NB4 (cell line): Measurements from ENCODE around the gene HECW1.

Source experiments
- POLR2A ChIP-seq: IDR thresholded peaks from 2 replicates; pipeline ENCODE4 v1.6.1; 2011; ENCODE audit warnings: mild to moderate bottlenecking; ENCODE audit not compliant: insufficient read length; ENCODE audit errors: extremely low read depth
- TF ChIP-seq, protein P1 (sequence below): IDR thresholded peaks from one replicate; pipeline ENCODE4 v1.5.1; 2012; ENCODE audit warnings: low read depth, low read length
- TF ChIP-seq, protein P2 (sequence below): IDR thresholded peaks from 2 replicates; pipeline ENCODE4 v1.6.1; 2011; ENCODE audit warnings: low read depth, low read length

DNA sequence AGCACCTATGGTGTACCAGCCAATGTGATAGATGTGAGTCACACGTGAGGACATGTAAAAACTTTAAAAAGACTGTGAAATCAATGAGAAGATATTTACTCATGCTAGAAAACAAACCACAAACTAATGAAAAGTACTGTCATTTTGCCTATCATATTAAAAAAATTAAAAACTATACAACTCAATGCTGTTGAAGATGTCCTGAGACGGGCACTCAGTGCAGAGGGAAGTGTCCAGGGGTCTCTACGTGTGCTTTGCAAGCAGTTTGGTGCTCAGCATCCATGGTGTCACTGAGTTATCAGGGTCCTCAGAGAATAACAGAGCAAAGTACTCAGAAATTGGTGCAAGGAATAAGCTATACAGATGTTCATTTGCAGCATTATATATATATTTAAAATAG lies 162.3 kb downstream of the HECW1 start:
- TF ChIP-seq, protein P1, sequence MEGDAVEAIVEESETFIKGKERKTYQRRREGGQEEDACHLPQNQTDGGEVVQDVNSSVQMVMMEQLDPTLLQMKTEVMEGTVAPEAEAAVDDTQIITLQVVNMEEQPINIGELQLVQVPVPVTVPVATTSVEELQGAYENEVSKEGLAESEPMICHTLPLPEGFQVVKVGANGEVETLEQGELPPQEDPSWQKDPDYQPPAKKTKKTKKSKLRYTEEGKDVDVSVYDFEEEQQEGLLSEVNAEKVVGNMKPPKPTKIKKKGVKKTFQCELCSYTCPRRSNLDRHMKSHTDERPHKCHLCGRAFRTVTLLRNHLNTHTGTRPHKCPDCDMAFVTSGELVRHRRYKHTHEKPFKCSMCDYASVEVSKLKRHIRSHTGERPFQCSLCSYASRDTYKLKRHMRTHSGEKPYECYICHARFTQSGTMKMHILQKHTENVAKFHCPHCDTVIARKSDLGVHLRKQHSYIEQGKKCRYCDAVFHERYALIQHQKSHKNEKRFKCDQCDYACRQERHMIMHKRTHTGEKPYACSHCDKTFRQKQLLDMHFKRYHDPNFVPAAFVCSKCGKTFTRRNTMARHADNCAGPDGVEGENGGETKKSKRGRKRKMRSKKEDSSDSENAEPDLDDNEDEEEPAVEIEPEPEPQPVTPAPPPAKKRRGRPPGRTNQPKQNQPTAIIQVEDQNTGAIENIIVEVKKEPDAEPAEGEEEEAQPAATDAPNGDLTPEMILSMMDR: no peak
- no peak for TF ChIP-seq POLR2A
- TF ChIP-seq, protein P2, sequence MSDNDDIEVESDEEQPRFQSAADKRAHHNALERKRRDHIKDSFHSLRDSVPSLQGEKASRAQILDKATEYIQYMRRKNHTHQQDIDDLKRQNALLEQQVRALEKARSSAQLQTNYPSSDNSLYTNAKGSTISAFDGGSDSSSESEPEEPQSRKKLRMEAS: no peak
